ENCODE measurements around the gene MACO1. TPM values are rescaled to one million over a fixed set of nuclear protein-coding genes. Genes with fewer than 3 reads are reported as not detected.

Gene MACO1
- polyA plus RNA-seq, 1 donor (not counting 4 experiments of a cell fraction or from before 2014, with no cell fraction given), result 8.1 TPM

DNA sequence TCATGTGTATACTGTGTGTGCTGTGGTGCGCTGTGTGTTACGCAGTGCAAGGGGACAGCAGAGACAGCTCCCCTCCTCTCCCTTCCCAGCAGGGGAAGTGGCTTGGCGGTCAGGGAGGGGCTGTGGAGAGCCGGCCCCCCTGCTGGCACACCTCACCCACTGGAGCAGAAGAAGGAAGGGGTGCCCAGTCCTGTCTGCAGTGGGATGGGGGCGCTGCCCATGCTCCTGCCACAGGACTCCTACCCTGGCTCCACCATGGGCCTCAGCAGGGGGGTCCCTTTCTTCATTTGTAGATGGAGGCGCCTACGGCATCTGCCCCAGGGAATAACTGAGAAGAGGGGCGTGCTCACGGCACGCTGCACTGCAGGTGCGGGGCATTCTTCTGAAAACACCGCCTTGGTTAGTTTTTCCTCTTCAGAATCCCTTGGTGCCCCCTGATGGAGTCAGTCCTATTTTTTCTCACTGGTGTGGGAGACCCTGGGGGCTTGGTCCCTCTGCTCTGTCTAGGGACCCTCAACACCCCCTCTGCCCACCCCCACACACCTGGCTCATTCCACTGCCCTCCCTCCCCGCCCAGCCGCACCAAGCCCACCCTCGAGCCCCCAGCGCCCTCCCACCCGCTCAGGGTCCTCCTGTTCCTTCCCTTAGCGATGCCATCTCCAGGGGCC is 99.0 kb downstream of the MACO1 start:
- Histone ChIP-seq H3K4me1 (ENCODE audit: control insufficient read depth, extremely low read depth, insufficient read depth, low read length) (peaks cover 15% of the 10 kb centered on the region), H3K27me3 (ENCODE audit: control insufficient read depth, extremely low read depth, insufficient read depth, low read length) (peaks cover 10% of the 10 kb centered on the region), H3K9me1 (ENCODE audit: control insufficient read depth, extremely low read depth, insufficient read depth, low read length) (no peaks in the 10 kb centered on the region), H3K4me2 (ENCODE audit: control insufficient read depth, extremely low read depth, insufficient read depth, low read depth, low read length) (no peak overlapping the region), H2AFZ (ENCODE audit: control insufficient read depth, low read length) (no peak overlapping the region), H4K20me1 (ENCODE audit: control insufficient read depth, extremely low read depth, insufficient read depth, low read length) (no peaks in the 10 kb centered on the region), H3K27ac (ENCODE audit: control insufficient read depth, insufficient read depth, low read length) (no peak overlapping the region), H3K4me3 (ENCODE audit: control insufficient read depth in 2 of 3, extremely low read depth in 1 of 3, insufficient read depth in 2 of 3, low read depth in 1 of 3, low read length in 3 of 3) (no peak overlapping the region), H3K79me2 (ENCODE audit: control insufficient read depth, insufficient read depth, low read length) (no peaks in the 10 kb centered on the region), H3K9me3 (ENCODE audit: control insufficient read depth, low read depth, low read length) (peaks cover 2% of the 10 kb centered on the region), H3K36me3 (ENCODE audit: control insufficient read depth in 2 of 2, extremely low read depth in 1 of 2, insufficient read depth in 2 of 2, low read length in 2 of 2) (no peaks in the 10 kb centered on the region), H3K9ac (ENCODE audit: control insufficient read depth, extremely low read depth, insufficient read depth, low read length) (no peak overlapping the region)
- no peak for TF ChIP-seq EZH2 (IDR thresholded peaks at IDR 0.05; ENCODE audit: low read length)
- TF ChIP-seq, protein P1, sequence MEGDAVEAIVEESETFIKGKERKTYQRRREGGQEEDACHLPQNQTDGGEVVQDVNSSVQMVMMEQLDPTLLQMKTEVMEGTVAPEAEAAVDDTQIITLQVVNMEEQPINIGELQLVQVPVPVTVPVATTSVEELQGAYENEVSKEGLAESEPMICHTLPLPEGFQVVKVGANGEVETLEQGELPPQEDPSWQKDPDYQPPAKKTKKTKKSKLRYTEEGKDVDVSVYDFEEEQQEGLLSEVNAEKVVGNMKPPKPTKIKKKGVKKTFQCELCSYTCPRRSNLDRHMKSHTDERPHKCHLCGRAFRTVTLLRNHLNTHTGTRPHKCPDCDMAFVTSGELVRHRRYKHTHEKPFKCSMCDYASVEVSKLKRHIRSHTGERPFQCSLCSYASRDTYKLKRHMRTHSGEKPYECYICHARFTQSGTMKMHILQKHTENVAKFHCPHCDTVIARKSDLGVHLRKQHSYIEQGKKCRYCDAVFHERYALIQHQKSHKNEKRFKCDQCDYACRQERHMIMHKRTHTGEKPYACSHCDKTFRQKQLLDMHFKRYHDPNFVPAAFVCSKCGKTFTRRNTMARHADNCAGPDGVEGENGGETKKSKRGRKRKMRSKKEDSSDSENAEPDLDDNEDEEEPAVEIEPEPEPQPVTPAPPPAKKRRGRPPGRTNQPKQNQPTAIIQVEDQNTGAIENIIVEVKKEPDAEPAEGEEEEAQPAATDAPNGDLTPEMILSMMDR (optimal IDR thresholded peaks at IDR 0.05 in 1 of 3, IDR thresholded peaks at IDR 0.05 in 1 of 3, conservative IDR thresholded peaks at IDR 0.05 in 1 of 3; ENCODE audit: extremely low read depth in 1 of 3, insufficient read depth in 2 of 3, low read length in 3 of 3), result no peak
- no peak for FAIRE-seq
- DNase-seq (ENCODE audit: low read depth, low spot score), result no peak
- dilution Hi-C loops (cut with MboI; ENCODE audit: extremely low pct_ligation_motif_present, low sequenced_read_pairs), result no loop called here

DNA sequence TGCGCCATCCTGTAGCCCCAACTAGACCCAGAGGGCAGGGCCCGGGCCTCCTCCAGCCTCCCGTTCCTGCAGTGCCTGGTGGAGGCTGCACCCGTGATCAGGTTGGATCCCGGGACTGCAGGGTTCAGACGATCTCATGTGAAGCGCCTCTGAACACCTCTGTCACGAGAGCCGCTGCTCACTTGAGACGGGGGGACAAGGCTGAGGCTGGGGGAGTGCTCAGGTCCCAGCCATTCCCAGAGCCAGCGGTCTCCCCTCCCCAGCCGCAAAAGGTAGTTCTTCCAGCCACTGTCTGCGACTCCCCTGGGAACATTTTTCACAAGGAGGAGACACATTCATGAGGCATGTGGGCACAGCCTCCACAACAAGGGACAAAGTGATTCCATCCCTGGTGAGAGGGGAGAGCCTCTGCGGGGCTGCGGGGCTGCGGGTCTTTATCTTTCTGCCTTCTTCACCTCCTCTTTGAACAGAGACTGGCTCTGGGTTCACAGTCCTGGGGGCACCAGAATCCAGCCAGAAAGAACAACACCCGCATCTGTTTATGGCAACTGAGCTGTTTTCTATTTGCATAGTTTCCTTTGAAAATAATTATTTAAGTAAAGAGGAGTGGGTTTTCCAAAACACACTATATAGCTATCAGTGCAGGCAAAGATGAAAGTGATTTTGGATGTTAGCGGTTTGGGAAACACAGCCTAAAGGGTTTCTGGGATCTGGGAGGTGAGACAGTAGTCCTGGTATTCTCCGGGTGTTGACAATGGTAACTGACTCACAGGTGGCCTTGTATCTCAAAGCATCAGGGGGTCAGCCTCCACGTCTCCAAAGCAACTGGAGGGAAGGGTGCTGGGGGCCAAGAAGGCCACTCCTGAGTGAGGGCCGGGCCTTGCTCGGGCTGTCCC is 99.7 kb downstream of the MACO1 start:
- dilution Hi-C loops (cut with MboI; ENCODE audit: extremely low pct_ligation_motif_present, low sequenced_read_pairs), result no loop called here
- Histone ChIP-seq H3K9me1 (ENCODE audit: control insufficient read depth, extremely low read depth, insufficient read depth, low read length) (no peaks in the 10 kb centered on the region), H3K4me2 (ENCODE audit: control insufficient read depth, extremely low read depth, insufficient read depth, low read depth, low read length) (no peak overlapping the region), H3K4me3 (ENCODE audit: control insufficient read depth in 2 of 3, extremely low read depth in 1 of 3, insufficient read depth in 2 of 3, low read depth in 1 of 3, low read length in 3 of 3) (no peak overlapping the region), H4K20me1 (ENCODE audit: control insufficient read depth, extremely low read depth, insufficient read depth, low read length) (no peaks in the 10 kb centered on the region), H3K4me1 (ENCODE audit: control insufficient read depth, extremely low read depth, insufficient read depth, low read length) (peaks cover 15% of the 10 kb centered on the region), H3K9me3 (ENCODE audit: control insufficient read depth, low read depth, low read length) (no peaks in the 10 kb centered on the region), H3K27me3 (ENCODE audit: control insufficient read depth, extremely low read depth, insufficient read depth, low read length) (peaks cover 7% of the 10 kb centered on the region), H2AFZ (ENCODE audit: control insufficient read depth, low read length) (no peak overlapping the region), H3K36me3 (ENCODE audit: control insufficient read depth in 2 of 2, extremely low read depth in 1 of 2, insufficient read depth in 2 of 2, low read length in 2 of 2) (no peaks in the 10 kb centered on the region), H3K79me2 (ENCODE audit: control insufficient read depth, insufficient read depth, low read length) (no peaks in the 10 kb centered on the region), H3K9ac (ENCODE audit: control insufficient read depth, extremely low read depth, insufficient read depth, low read length) (no peak overlapping the region), H3K27ac (ENCODE audit: control insufficient read depth, insufficient read depth, low read length) (no peak overlapping the region)
- no peak for DNase-seq (ENCODE audit: low read depth, low spot score)
- FAIRE-seq, result no peak
- no peak for TF ChIP-seq EZH2 (IDR thresholded peaks at IDR 0.05; ENCODE audit: low read length)
- TF ChIP-seq, protein P1 (optimal IDR thresholded peaks at IDR 0.05 in 1 of 3, IDR thresholded peaks at IDR 0.05 in 1 of 3, conservative IDR thresholded peaks at IDR 0.05 in 1 of 3; ENCODE audit: extremely low read depth in 1 of 3, insufficient read depth in 2 of 3, low read length in 3 of 3), result no peak
